ENCODE measurements around the gene PCBP3.

Gene PCBP3

GRCh38 chr21:45892156-45892915 lies 248.8 kb downstream of the PCBP3 start:
- H3K79me2 ChIP-seq (ENCODE audit: low read length), result no peaks in the 10 kb centered on the region
- no peaks in the 10 kb centered on the region for H3K4me1 ChIP-seq (ENCODE audit: low read length)
- no peak overlapping the region for H3K27ac ChIP-seq (ENCODE audit: low read length)
- TF ChIP-seq CTCF (IDR thresholded peaks at IDR 0.05; ENCODE audit: low read length) (no peak), EZH2 (optimal IDR thresholded peaks at IDR 0.05; ENCODE audit: low read depth, low read length) (no peak), EZH2phosphoT487 (IDR thresholded peaks at IDR 0.05; ENCODE audit: low read length) (no peak)
- no peaks in the 10 kb centered on the region for H3F3A ChIP-seq (ENCODE audit: insufficient read depth, low read length)
- H3K4me3 ChIP-seq (ENCODE audit: low read length), result no peak overlapping the region
- no peak overlapping the region for H3K9ac ChIP-seq (ENCODE audit: low read length)
- no peak overlapping the region for H3K4me2 ChIP-seq (ENCODE audit: low read depth, low read length)
- peaks cover 39% of the 10 kb centered on the region for H3K27me3 ChIP-seq (replicated peaks; ENCODE audit: insufficient read depth, low read length)
- H3K9me2 ChIP-seq (replicated peaks; ENCODE audit: insufficient read depth, low read length), result no peaks in the 10 kb centered on the region
- H2AFZ ChIP-seq (ENCODE audit: low read length), result no peak overlapping the region
- no peaks in the 10 kb centered on the region for H3K9me3 ChIP-seq (replicated peaks; ENCODE audit: insufficient read depth, low read length)
- no peak for DNase-seq
- no peaks in the 10 kb centered on the region for H3K36me3 ChIP-seq (replicated peaks; ENCODE audit: insufficient read depth, low read length)
- H4K20me1 ChIP-seq (ENCODE audit: insufficient read depth, low read length), result no peaks in the 10 kb centered on the region

GRCh38 chr21:45892916-45893739 lies 249.6 kb downstream of the PCBP3 start:
- no peak overlapping the region for H3K4me2 ChIP-seq (ENCODE audit: low read depth, low read length)
- no peaks in the 10 kb centered on the region for H3K36me3 ChIP-seq (replicated peaks; ENCODE audit: insufficient read depth, low read length)
- H3K9me3 ChIP-seq (replicated peaks; ENCODE audit: insufficient read depth, low read length), result no peaks in the 10 kb centered on the region
- H3K79me2 ChIP-seq (ENCODE audit: low read length), result no peaks in the 10 kb centered on the region
- DNase-seq, result no peak
- H2AFZ ChIP-seq (ENCODE audit: low read length), result no peak overlapping the region
- no peak overlapping the region for H3K4me3 ChIP-seq (ENCODE audit: low read length)
- H3K27me3 ChIP-seq (replicated peaks; ENCODE audit: insufficient read depth, low read length), result peaks cover 39% of the 10 kb centered on the region
- H4K20me1 ChIP-seq (ENCODE audit: insufficient read depth, low read length), result no peaks in the 10 kb centered on the region
- no peaks in the 10 kb centered on the region for H3K9me2 ChIP-seq (replicated peaks; ENCODE audit: insufficient read depth, low read length)
- H3K9ac ChIP-seq (ENCODE audit: low read length), result no peak overlapping the region
- no peak overlapping the region for H3K27ac ChIP-seq (ENCODE audit: low read length)
- H3K4me1 ChIP-seq (ENCODE audit: low read length), result no peaks in the 10 kb centered on the region
- TF ChIP-seq CTCF (IDR thresholded peaks at IDR 0.05; ENCODE audit: low read length), result no peak
- no peak for TF ChIP-seq EZH2phosphoT487 (IDR thresholded peaks at IDR 0.05; ENCODE audit: low read length)
- no peak for TF ChIP-seq EZH2 (optimal IDR thresholded peaks at IDR 0.05; ENCODE audit: low read depth, low read length)
- no peaks in the 10 kb centered on the region for H3F3A ChIP-seq (ENCODE audit: insufficient read depth, low read length)

- no peaks in the 10 kb centered on the region for H3K36me3 ChIP-seq (replicated peaks; ENCODE audit: insufficient read depth, low read length)
- no peaks in the 10 kb centered on the region for H3K4me1 ChIP-seq (ENCODE audit: low read length)
- DNase-seq, result no peak
- TF ChIP-seq EZH2 (optimal IDR thresholded peaks at IDR 0.05; ENCODE audit: low read depth, low read length), result no peak
- TF ChIP-seq CTCF (IDR thresholded peaks at IDR 0.05; ENCODE audit: low read length), result no peak
- TF ChIP-seq EZH2phosphoT487 (IDR thresholded peaks at IDR 0.05; ENCODE audit: low read length), result no peak
- no peak overlapping the region for H3K9ac ChIP-seq (ENCODE audit: low read length)
- no peaks in the 10 kb centered on the region for H3K9me3 ChIP-seq (replicated peaks; ENCODE audit: insufficient read depth, low read length)
- H4K20me1 ChIP-seq (ENCODE audit: insufficient read depth, low read length), result no peaks in the 10 kb centered on the region
- H3K4me3 ChIP-seq (ENCODE audit: low read length), result no peak overlapping the region
- no peaks in the 10 kb centered on the region for H3F3A ChIP-seq (ENCODE audit: insufficient read depth, low read length)
- no peak overlapping the region for H3K4me2 ChIP-seq (ENCODE audit: low read depth, low read length)
- peaks cover 33% of the 10 kb centered on the region for H3K27me3 ChIP-seq (replicated peaks; ENCODE audit: insufficient read depth, low read length)
- H3K79me2 ChIP-seq (ENCODE audit: low read length), result no peaks in the 10 kb centered on the region
- H2AFZ ChIP-seq (ENCODE audit: low read length), result no peak overlapping the region
- no peak overlapping the region for H3K27ac ChIP-seq (ENCODE audit: low read length)
- H3K9me2 ChIP-seq (replicated peaks; ENCODE audit: insufficient read depth, low read length), result no peaks in the 10 kb centered on the region
These were observed 250.4 kb downstream of the PCBP3 start for GRCh38 chr21:45893740-45894449.

Data from MM.1S (cell line).